K562 (cell line): ENCODE measurements around the gene MTHFS. TPM values are rescaled to one million over a fixed set of nuclear protein-coding genes. Genes with fewer than 3 reads are reported as not detected.

Source experiments
- ATAC-seq: fragments of 200-7000 bp; cut with Tn5 transposase; 3 replicates; pipeline ENCODE4 v1.9.1; 2020; ENCODE audit warnings: moderate library complexity
- BruUV-seq: library from RNA; stranded (reverse); fragments of 400-500 nt; replicated peaks from 2 replicates; lab custom pipeline; 2021; lab: Mats Ljungman, UMichigan
- CTCF ChIA-PET: fragments of 300-600 bp; formaldehyde crosslinking; extraction: SDS; loops from one replicate; lab custom pipeline; 2021; ENCODE audit warnings: low intra/inter-chr PET ratio; lab: Yijun Ruan, JAX
- POLR2A ChIA-PET: fragments of 300-600, 350-650 bp; sonication (Branson Sonifier 250); formaldehyde crosslinking; extraction: SDS; loops from one replicate; lab custom pipeline; 2021; ENCODE audit warnings: antibody characterized with exemption, inconsistent platforms; lab: Yijun Ruan, JAX
- DNase-seq, 4 experiments: peaks; one replicate each; pipeline versions ENCODE4 v3.0.0 to v3.0.0-alpha.2; 2011 to 2018; ENCODE audit warnings: low spot score in 3 of 4, mixed read lengths in 3 of 4; ENCODE audit errors: extremely low read depth in 1 of 4
- FAIRE-seq: peaks from 2 replicates; lab custom pipeline; 2011; peaks lifted over from hg19 to GRCh38; lab: Jason Lieb, UNC
- H2AFZ ChIP-seq: 2 replicates; pipeline ENCODE4 v1.6.0; 2011; ENCODE audit warnings: low read depth, low read length, control low read depth, inconsistent platforms
- H3K27ac ChIP-seq: fragments of 200-600 bp; 3 replicates; pipeline ENCODE4 v1.8.0; 2011; ENCODE audit warnings: low read depth, mild to moderate bottlenecking, control low read depth, inconsistent platforms, low read length, moderate library complexity, mixed read lengths; ENCODE audit errors: extremely low read depth
- H3K27me3 ChIP-seq, 2 experiments: fragments of 300-600 bp in 1 of 2; 2 replicates in 1 of 2; 3 replicates in 1 of 2; pipeline versions ENCODE4 v1.6.0 to v1.8.0; 2011; ENCODE audit warnings: inconsistent platforms in 2 of 2, low read length in 2 of 2, mild to moderate bottlenecking in 1 of 2, mixed read lengths in 1 of 2, moderate library complexity in 1 of 2; ENCODE audit not compliant: control insufficient read depth in 2 of 2, insufficient read depth in 2 of 2
- H3K36me3 ChIP-seq: fragments of 300-600 bp; 3 replicates; pipeline ENCODE4 v1.8.0; 2011; ENCODE audit warnings: mild to moderate bottlenecking, low read length, inconsistent platforms; ENCODE audit not compliant: control insufficient read depth, insufficient read depth
- H3K4me1 ChIP-seq, 2 experiments: fragments of 200-600 bp in 1 of 2; replicated peaks in 1 of 2; 2 replicates in 1 of 2; 3 replicates in 1 of 2; pipeline versions ENCODE4 v1.5.1 to v1.8.0; 2011; ENCODE audit warnings: inconsistent platforms in 2 of 2, low read length in 2 of 2, mild to moderate bottlenecking in 1 of 2, mixed read lengths in 1 of 2, moderate library complexity in 1 of 2; ENCODE audit not compliant: control insufficient read depth in 2 of 2, insufficient read depth in 2 of 2
- H3K4me2 ChIP-seq: 2 replicates; pipeline ENCODE4 v1.6.1; 2011; ENCODE audit warnings: low read length, control low read depth, inconsistent platforms, mixed read lengths; ENCODE audit not compliant: insufficient read depth
- H3K4me3 ChIP-seq: fragments of 200-600 bp; sonication (generic), shearing (Covaris generic); 2 replicates; pipeline ENCODE4 v1.5.1; 2016; ENCODE audit warnings: control low read depth, inconsistent platforms
- H3K79me2 ChIP-seq: fragments of 200-600 bp; 3 replicates; pipeline ENCODE4 v1.8.0; 2011; ENCODE audit warnings: low read length, inconsistent platforms; ENCODE audit not compliant: control insufficient read depth, insufficient read depth
- H3K9ac ChIP-seq, 2 experiments: 2 replicates each; pipeline versions ENCODE4 v1.6.0 to v1.6.1; 2011; ENCODE audit warnings: low read depth in 2 of 2, low read length in 2 of 2, control low read depth in 1 of 2, inconsistent platforms in 1 of 2, mild to moderate bottlenecking in 1 of 2, mixed read lengths in 1 of 2; ENCODE audit not compliant: insufficient read depth in 1 of 2
- H3K9me1 ChIP-seq: one replicate; pipeline ENCODE4 v1.6.0; 2011; ENCODE audit warnings: inconsistent platforms, mild to moderate bottlenecking, low read length, moderate library complexity; ENCODE audit not compliant: control insufficient read depth, insufficient read depth
- H3K9me3 ChIP-seq: replicated peaks from 2 replicates; pipeline ENCODE4 v1.5.1; 2011; ENCODE audit warnings: low read depth, low read length, inconsistent platforms; ENCODE audit not compliant: control insufficient read depth, insufficient read depth
- H4K20me1 ChIP-seq: replicated peaks from 2 replicates; pipeline ENCODE4 v1.6.1; 2011; ENCODE audit warnings: low read length, inconsistent platforms, mixed read lengths; ENCODE audit not compliant: control insufficient read depth, insufficient read depth
- CEBPG ChIP-seq, 3 experiments: fragments of 200-800 bp in 1 of 3; sonication (Bioruptor generic) in 1 of 3; sonication (generic) in 1 of 3; formaldehyde crosslinking in 1 of 3; IDR thresholded peaks in 2 of 3; conservative IDR thresholded peaks in 1 of 3; 2 replicates each; pipeline versions ENCODE4 v1.6.1 to v1.8.0; 2016 to 2022; ENCODE audit warnings: missing compliant biosample characterization in 2 of 3, missing genetic modification characterization in 2 of 3, mild to moderate bottlenecking in 1 of 3, missing genetic modification reagents in 1 of 3
- ELF2 ChIP-seq: fragments of 250-450 bp; sonication (Bioruptor Pico); IDR thresholded peaks from 2 replicates; pipeline ENCODE4 v1.5.0; 2021; ENCODE audit warnings: mild to moderate bottlenecking
- GATAD2A ChIP-seq: fragments of 450-650 bp; IDR thresholded peaks from 2 replicates; pipeline ENCODE4 v1.6.1; 2017
- MTA3 ChIP-seq: fragments of 450-650 bp; formaldehyde crosslinking; IDR thresholded peaks from 2 replicates; pipeline ENCODE4 v1.6.1; 2017; ENCODE audit warnings: mild to moderate bottlenecking, borderline replicate concordance
- ZFX ChIP-seq: sonication (generic); formaldehyde crosslinking; IDR thresholded peaks from 2 replicates; pipeline ENCODE4 v1.8.0; 2022; ENCODE audit warnings: mild to moderate bottlenecking, missing genetic modification reagents, moderate library complexity
- ZNF311 ChIP-seq: fragments of 250-450 bp; sonication (Bioruptor Pico); IDR thresholded peaks from 2 replicates; pipeline ENCODE4 v1.4.0; 2020; ENCODE audit warnings: mild to moderate bottlenecking, moderate library complexity
- ZNF347 ChIP-seq: fragments of 450-650 bp; formaldehyde crosslinking; IDR thresholded peaks from 2 replicates; pipeline ENCODE4 v1.4.0; 2020; ENCODE audit warnings: low read depth, mild to moderate bottlenecking, moderate library complexity
- WGBS: fragments of 100-300 bp; shearing (Covaris generic); methylation state at CpG from one replicate; pipeline ENCODE4 v1.1.6; 2016; ENCODE audit warnings: low coverage, mixed read lengths; ENCODE audit not compliant: insufficient coverage; ENCODE audit errors: missing lambda C conversion rate; 5-methylcytosine and 5-hydroxymethylcytosine counted together
- in situ Hi-C: fragments of 300-500 bp; cut with MboI; formaldehyde crosslinking; loops from 4 replicates; pipeline ENCODE4 v1.15.0; 2018; ENCODE audit warnings: inconsistent platforms, mixed read lengths
- intact Hi-C: fragments of 100-400 bp; cut with micrococcal nuclease; formaldehyde crosslinking; loops from 2 replicates; pipeline ENCODE4 v1.14.2; 2022
- polyA plus RNA-seq, 8 experiments: library from polyadenylated mRNA; depleted of rRNA in 4 of 8; stranded (reverse) in 5 of 8; unstranded in 3 of 8; fragments of >200 nt; fragmentation: Nextera tagmentation in 2 of 8; fragmentation: Illumina TruSeq in 1 of 8; extraction: Ambion mirVana in 2 of 8; extraction: Trizol in 1 of 8; gene quantifications; 2 replicates each; pipeline versions ENCODE4 v1.2.1 to v1.2.3, GENCODE V29; 2011 to 2014; ENCODE audit warnings: inconsistent platforms in 1 of 8, missing spikeins in 1 of 8
- total RNA-seq, 7 experiments: library from RNA; depleted of rRNA in 6 of 7; stranded (reverse); fragments of >200 nt in 6 of 7; fragmentation: Illumina TruSeq in 2 of 7; extraction: Trizol in 2 of 7; gene quantifications; 2 replicates each; pipeline versions ENCODE4 v1.2.1 to v1.2.3, GENCODE V29; 2011 to 2021; ENCODE audit warnings: low replicate concordance in 1 of 7

The MTHFS gene
- total and polyA plus RNA-seq, 9 of the 15 experiments (the other 6 are each of a cell fraction or from before 2014, with no cell fraction given): 17.8 to 79.3 (median 41.7) TPM

- intact Hi-C loops: no loop called here
- Histone ChIP-seq H4K20me1 (no peaks in the 10 kb centered on the region; the same call in 1 of the 2 replicates), H3K4me2 (no peak overlapping the region), H2AFZ (no peak overlapping the region)
- DNase-seq: no peak
- in situ Hi-C loops: no loop called here
- no peak for TF ChIP-seq ZFX (CRISPR knock-in tag)
- no peak for TF ChIP-seq ZNF311
- TF ChIP-seq, all 486 proteins: peak for 0
- no peaks in the 10 kb centered on the region for H3K9me1 ChIP-seq
- no peaks in the 10 kb centered on the region; a peak in 1 of 5 replicates for H3K4me1 ChIP-seq
- no peak overlapping the region for H3K27ac ChIP-seq
- ATAC-seq (no peak), FAIRE-seq (no peak)
- H3K36me3 ChIP-seq: no peaks in the 10 kb centered on the region
- peaks cover 11 to 60% of the 10 kb centered on the region in 2 experiments for H3K27me3 ChIP-seq
- no peaks in the 10 kb centered on the region for H3K9me3 ChIP-seq
- no peak overlapping the region for H3K9ac ChIP-seq
- POLR2A ChIA-PET: no interaction called here
- WGBS: 0% methylated on average over 5 of the region's 5 CpGs
- BruUV-seq: no TSS peak
- H3K79me2 ChIP-seq: no peaks in the 10 kb centered on the region
- H3K4me3 ChIP-seq: no peak overlapping the region
- CTCF ChIA-PET: no interaction called here
These were observed 81.3 kb downstream of the MTHFS start for GRCh38 chr15:79815468-79815867.

- WGBS: 0% methylated on average over 3 of the region's 3 CpGs
- in situ Hi-C loops (no loop called here), intact Hi-C loops (no loop called here)
- ChIA-PET CTCF (no interaction called here), POLR2A (interaction anchor here (0.6 to 1.1 kb wide), 3 partner anchors 10 to 1910 kb away, joined by 3 to 5 read pairs (median 3); no protein-coding TSS in a partner anchor)
- no peak overlapping the region for H3K4me2 ChIP-seq
- no peak overlapping the region for H3K27ac ChIP-seq
- peaks cover 18 to 61% of the 10 kb centered on the region in 2 experiments for H3K27me3 ChIP-seq
- FAIRE-seq (no peak), ATAC-seq (no peak), DNase-seq (no peak)
- no peaks in the 10 kb centered on the region for H3K36me3 ChIP-seq
- no peaks in the 10 kb centered on the region; the same call in 1 of the 2 replicates for H4K20me1 ChIP-seq
- no peaks in the 10 kb centered on the region for H3K79me2 ChIP-seq
- no peaks in the 10 kb centered on the region; a peak in 1 of 5 replicates for H3K4me1 ChIP-seq
- BruUV-seq: no TSS peak
- no peak overlapping the region for H2AFZ ChIP-seq
- H3K4me3 ChIP-seq: no peak overlapping the region
- TF ChIP-seq CEBPG (CRISPR knock-in tag; IDR thresholded peaks at IDR 0.05) (no peak), CEBPG (tag; conservative IDR thresholded peaks at IDR 0.05 in 1 of 2, IDR thresholded peaks at IDR 0.05 in 1 of 2) (no peak), ZNF347 (CRISPR knock-in tag) (no peak), ELF2 (CRISPR knock-in tag) (no peak), MTA3 (no peak), GATAD2A (no peak)
- H3K9me3 ChIP-seq: no peaks in the 10 kb centered on the region
- no peak overlapping the region for H3K9ac ChIP-seq
- H3K9me1 ChIP-seq: no peaks in the 10 kb centered on the region
These were observed 84.3 kb downstream of the MTHFS start for GRCh38 chr15:79812541-79812940.
